RWPE1 (cell line): Measurements from ENCODE around the gene PRKG2.
"Not testable (repeated sequence)": the region's sequence is repeated elsewhere in the genome, so short reads cannot be mapped to it uniquely, and the experiment has no call there.

Experiments used
- CTCF ChIA-PET: fragments of 350-600 bp; sonication (Branson Sonifier 250); formaldehyde crosslinking; extraction: SDS; loops from one replicate; lab custom pipeline; 2021; lab: Yijun Ruan, JAX
- POLR2A ChIA-PET: fragments of 400-600 bp; formaldehyde crosslinking; extraction: SDS; loops from one replicate; lab custom pipeline; 2020; ENCODE audit warnings: antibody characterized with exemption; ENCODE audit not compliant: low non-redundant PET; lab: Yijun Ruan, JAX
- DNase-seq: peaks from one replicate; pipeline ENCODE4 v3.0.0; 2012; ENCODE audit warnings: low spot score
- H3K27ac ChIP-seq: fragments of 450-650 bp; 2 replicates; pipeline ENCODE4 v1.5.1; 2017
- CTCF ChIP-seq: fragments of 450-650 bp; conservative IDR thresholded peaks from 2 replicates; pipeline ENCODE4 v1.5.1; 2017; ENCODE audit warnings: low read depth, mild to moderate bottlenecking

PRKG2 gene

GRCh38 chr4:81165861-81166430 lies 49.1 kb downstream of the PRKG2 start:
- DNase-seq: no peak
- CTCF ChIA-PET: no interaction called here

GRCh38 chr4:81164623-81165416 lies 50.2 kb downstream of the PRKG2 start:
- CTCF ChIA-PET: no interaction called here
- H3K27ac ChIP-seq: peak overlapping the region; percentile 61
- no peak for TF ChIP-seq CTCF
- DNase-seq: peak; percentile 54
- POLR2A ChIA-PET: no interaction called here

More at GRCh38 chr4:81165861-81166430, 49.1 kb downstream of the PRKG2 start:
- POLR2A ChIA-PET: no interaction called here
- no peak for TF ChIP-seq CTCF
- no peak overlapping the region for H3K27ac ChIP-seq

- ChIA-PET POLR2A (no interaction called here), CTCF (no interaction called here)
- no peak for TF ChIP-seq CTCF
- DNase-seq: no peak
- peak overlapping the region; percentile 61; the same call in 1 of the 2 replicates for H3K27ac ChIP-seq
Observed at GRCh38 chr4:81164126-81164525, 50.9 kb downstream of the PRKG2 start.

GRCh38 chr4:81162752-81163458 lies 52.1 kb downstream of the PRKG2 start:
- no peak for TF ChIP-seq CTCF
- CTCF ChIA-PET: interaction anchor here (0.8 kb wide), 1 partner anchor 15 kb away, joined by 4 read pairs; no protein-coding TSS in a partner anchor
- DNase-seq: no peak
- no peak overlapping the region for H3K27ac ChIP-seq
- POLR2A ChIA-PET: no interaction called here

GRCh38 chr4:81153714-81154323 lies 61.2 kb downstream of the PRKG2 start:
- DNase-seq, POLR2A ChIA-PET: not testable (repeated sequence)
- CTCF ChIA-PET: interaction anchor here (0.6 kb wide), 1 partner anchor 487 kb away, joined by 3 read pairs; no protein-coding TSS in a partner anchor
- peak overlapping the region; percentile 96 for H3K27ac ChIP-seq

- peak; percentile 26 for DNase-seq
- CTCF ChIA-PET: interaction anchor here (0.6 kb wide), 1 partner anchor 488 kb away, joined by 3 read pairs; no protein-coding TSS in a partner anchor
- H3K27ac ChIP-seq: peak overlapping the region; percentile 96
- no peak for TF ChIP-seq CTCF
- POLR2A ChIA-PET: no interaction called here
Observed at GRCh38 chr4:81152839-81153713, 61.9 kb downstream of the PRKG2 start.
